Measurements from ENCODE around the gene GPC6.
"Not testable (repeated sequence)": the region's sequence is repeated elsewhere in the genome, so short reads cannot be mapped to it uniquely, and the experiment has no call there.

The GPC6 gene

DNA sequence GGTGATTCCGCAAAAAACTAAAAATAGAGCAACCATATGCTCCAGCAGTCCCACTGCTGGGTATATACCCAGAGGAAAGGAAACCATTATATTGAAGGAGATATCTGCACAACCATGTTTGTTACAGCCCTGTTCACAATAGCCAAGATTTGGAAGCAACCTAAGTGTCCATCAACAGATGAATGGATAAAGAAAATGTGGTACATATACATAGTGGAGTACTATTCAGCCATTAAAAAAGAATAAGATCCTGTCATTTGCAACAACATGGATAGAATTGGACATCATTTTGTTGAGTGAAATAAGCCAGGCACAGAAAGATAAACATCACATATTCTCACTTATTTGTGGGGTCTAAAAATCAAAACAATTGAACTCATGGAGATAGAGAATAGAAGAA is 97.3 kb downstream of the GPC6 start:
- not testable (repeated sequence) for H3K9me3 ChIP-seq (ENCODE audit: control insufficient read depth, low read length); H3K27me3 ChIP-seq (replicated peaks; ENCODE audit: control insufficient read depth, insufficient read depth, low read length); DNase-seq (ENCODE audit: low read depth); H3K9ac ChIP-seq (ENCODE audit: low read length); H3K4me1 ChIP-seq (ENCODE audit: control insufficient read depth, insufficient read depth, low read length); H3K4me3 ChIP-seq (ENCODE audit: low read length); H3K36me3 ChIP-seq (ENCODE audit: control insufficient read depth, insufficient read depth, low read length, severe bottlenecking)

DNA sequence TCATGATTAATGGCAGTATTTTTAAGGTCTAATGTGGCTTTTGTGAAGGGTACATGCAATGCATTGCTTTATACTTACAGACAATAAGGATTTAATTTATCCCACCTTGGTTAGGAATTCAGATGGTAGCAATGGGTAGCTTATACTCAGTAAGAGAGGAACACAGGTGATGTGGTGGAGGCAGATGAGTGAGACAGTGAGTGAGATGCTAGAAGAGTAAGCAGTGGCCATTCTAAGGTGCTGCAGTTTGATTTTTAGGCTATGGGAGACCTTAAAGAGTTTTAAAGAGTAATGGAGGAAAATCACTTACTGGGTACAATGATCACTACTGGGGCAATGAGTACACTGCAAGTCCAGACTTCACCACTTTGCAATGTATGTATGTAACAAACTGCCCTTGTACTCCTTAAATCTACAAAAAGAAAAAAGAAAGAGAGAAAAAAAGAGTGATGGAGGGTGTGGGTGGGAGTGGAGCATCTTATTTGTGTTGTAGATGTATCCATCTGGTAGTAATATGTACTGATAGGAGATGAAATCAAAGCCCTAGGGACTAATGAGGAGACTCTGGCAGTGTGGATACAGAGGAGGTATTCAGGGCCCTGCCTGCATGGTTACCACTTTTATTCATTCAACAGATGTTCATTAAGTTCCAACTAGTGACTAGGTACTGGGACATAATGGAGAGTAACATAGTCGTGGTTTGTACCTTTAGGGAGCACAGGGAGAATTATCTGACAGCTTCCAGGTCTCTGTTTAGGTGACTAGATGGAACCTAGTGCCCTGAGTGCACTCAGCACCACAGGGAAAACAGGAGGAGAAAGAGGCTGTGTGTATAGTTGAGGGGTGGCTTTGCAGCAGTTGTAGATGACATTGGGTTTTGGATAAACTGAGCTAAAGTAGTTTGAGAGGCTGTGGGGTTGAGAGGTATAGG is 99.0 kb downstream of the GPC6 start:
- H3K4me1 ChIP-seq (ENCODE audit: control insufficient read depth, insufficient read depth, low read length) = peaks cover 19% of the 10 kb centered on the region
- no peaks in the 10 kb centered on the region for H3K27me3 ChIP-seq (replicated peaks; ENCODE audit: control insufficient read depth, insufficient read depth, low read length)
- H3K4me3 ChIP-seq (ENCODE audit: low read length) = no peak overlapping the region
- H3K9ac ChIP-seq (ENCODE audit: low read length) = no peak overlapping the region
- H3K36me3 ChIP-seq (ENCODE audit: control insufficient read depth, insufficient read depth, low read length, severe bottlenecking) = no peaks in the 10 kb centered on the region
- no peak for DNase-seq (ENCODE audit: low read depth)
- no peaks in the 10 kb centered on the region for H3K9me3 ChIP-seq (ENCODE audit: control insufficient read depth, low read length)

DNA sequence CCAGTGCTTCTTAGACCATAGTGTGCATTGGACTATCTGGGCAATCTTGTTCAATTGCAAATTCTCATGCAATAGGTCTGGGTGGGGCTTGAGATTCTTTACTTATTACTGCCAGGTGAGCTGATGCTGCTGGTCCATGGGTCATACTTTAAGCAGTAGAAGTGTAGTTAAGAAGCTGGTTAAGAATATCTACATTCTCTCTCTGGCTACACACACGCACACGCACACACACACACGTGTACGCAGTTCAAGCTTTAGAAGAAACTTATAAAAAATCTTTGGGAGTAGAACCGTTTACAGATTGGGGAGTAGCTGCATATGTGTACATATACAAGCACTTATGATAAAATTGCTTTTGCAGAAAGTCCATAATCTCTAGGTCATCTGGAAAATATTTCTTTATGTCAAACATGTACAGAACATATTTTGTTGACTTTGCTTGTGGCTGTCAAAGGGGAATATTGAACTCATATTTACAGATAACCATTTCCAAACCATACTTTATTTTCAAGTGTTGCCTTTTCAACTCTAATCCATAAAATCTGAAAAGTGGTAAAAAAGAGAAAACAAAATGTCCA is 99.7 kb downstream of the GPC6 start:
- Histone ChIP-seq H3K4me1 (ENCODE audit: control insufficient read depth, insufficient read depth, low read length) (peaks cover 16% of the 10 kb centered on the region), H3K27me3 (replicated peaks; ENCODE audit: control insufficient read depth, insufficient read depth, low read length) (no peaks in the 10 kb centered on the region), H3K9ac (ENCODE audit: low read length) (no peak overlapping the region), H3K9me3 (ENCODE audit: control insufficient read depth, low read length) (no peaks in the 10 kb centered on the region), H3K36me3 (ENCODE audit: control insufficient read depth, insufficient read depth, low read length, severe bottlenecking) (no peaks in the 10 kb centered on the region), H3K4me3 (ENCODE audit: low read length) (no peak overlapping the region)
- no peak for DNase-seq (ENCODE audit: low read depth)

DNA sequence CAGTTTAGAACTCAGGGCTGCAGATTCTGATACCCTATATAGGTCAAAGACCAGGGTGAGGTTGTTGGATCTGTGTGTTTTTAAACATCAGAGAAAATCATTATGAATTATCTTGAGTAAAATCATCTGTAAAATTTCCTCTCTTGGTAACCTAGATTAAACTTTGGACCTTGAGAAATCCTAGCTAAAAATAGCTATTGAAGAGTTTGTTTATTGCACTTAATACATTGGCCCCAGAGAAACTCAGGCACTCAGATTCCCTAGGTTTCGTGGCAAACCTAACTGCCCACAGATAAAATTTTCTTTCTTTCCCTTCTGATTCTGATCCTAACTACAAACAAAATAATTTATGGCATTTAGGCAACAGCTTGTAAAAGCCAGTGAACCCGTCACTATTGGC is 102.3 kb downstream of the GPC6 start:
- DNase-seq (ENCODE audit: low read depth) = no peak
- peak overlapping the region; percentile 57 for H3K9ac ChIP-seq (ENCODE audit: low read length)
- no peaks in the 10 kb centered on the region for H3K27me3 ChIP-seq (replicated peaks; ENCODE audit: control insufficient read depth, insufficient read depth, low read length)
- H3K9me3 ChIP-seq (ENCODE audit: control insufficient read depth, low read length) = no peaks in the 10 kb centered on the region
- peak overlapping the region; percentile 60 for H3K4me3 ChIP-seq (ENCODE audit: low read length)
- no peaks in the 10 kb centered on the region for H3K36me3 ChIP-seq (ENCODE audit: control insufficient read depth, insufficient read depth, low read length, severe bottlenecking)
- peaks cover 16% of the 10 kb centered on the region for H3K4me1 ChIP-seq (ENCODE audit: control insufficient read depth, insufficient read depth, low read length)

DNA sequence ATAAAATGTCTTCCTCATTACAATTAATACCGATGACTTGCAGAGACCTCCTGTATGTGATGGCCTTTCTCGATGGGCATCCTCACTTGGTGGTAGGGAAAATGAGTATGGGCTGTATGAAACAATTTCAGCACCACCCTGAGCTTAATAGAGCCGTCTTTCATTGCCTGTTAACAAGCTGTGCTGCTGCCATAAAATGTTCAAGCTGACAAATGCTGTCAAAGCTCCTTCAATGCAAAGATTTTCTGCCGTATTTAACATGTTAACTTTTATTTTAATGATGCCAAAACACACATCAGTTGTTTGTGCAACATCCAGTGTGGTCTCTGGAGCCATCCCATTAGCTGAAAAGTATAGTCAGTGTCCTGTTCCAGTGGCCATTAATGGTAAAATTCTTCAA is 110.1 kb downstream of the GPC6 start:
- Histone ChIP-seq H3K9me3 (ENCODE audit: control insufficient read depth, low read length) (no peaks in the 10 kb centered on the region), H3K4me3 (ENCODE audit: low read length) (no peak overlapping the region), H3K4me1 (ENCODE audit: control insufficient read depth, insufficient read depth, low read length) (no peaks in the 10 kb centered on the region), H3K27me3 (replicated peaks; ENCODE audit: control insufficient read depth, insufficient read depth, low read length) (no peaks in the 10 kb centered on the region), H3K9ac (ENCODE audit: low read length) (no peak overlapping the region), H3K36me3 (ENCODE audit: control insufficient read depth, insufficient read depth, low read length, severe bottlenecking) (no peaks in the 10 kb centered on the region)
- no peak for DNase-seq (ENCODE audit: low read depth)

DNA sequence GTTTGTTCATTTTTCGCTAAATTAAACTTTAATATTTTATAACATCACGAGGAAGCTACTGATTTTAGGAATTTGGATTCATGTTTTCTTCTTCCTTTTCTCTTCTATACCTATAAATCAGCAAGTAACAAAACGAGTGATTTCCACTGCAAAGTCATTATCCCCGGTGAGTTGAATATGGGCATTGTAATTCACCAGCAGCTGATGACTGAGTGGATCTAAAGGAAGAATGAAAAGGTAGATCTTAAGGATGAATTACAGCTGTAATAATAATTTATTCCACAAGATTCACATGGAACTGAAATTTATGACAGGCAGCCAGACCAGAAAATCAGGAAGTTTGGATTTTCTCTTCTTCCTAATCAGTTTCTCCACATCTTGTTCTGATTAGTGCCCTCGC is 111.4 kb downstream of the GPC6 start:
- Histone ChIP-seq H3K9ac (ENCODE audit: low read length) (no peak overlapping the region), H3K4me3 (ENCODE audit: low read length) (no peak overlapping the region), H3K4me1 (ENCODE audit: control insufficient read depth, insufficient read depth, low read length) (no peaks in the 10 kb centered on the region), H3K36me3 (ENCODE audit: control insufficient read depth, insufficient read depth, low read length, severe bottlenecking) (no peaks in the 10 kb centered on the region), H3K27me3 (replicated peaks; ENCODE audit: control insufficient read depth, insufficient read depth, low read length) (no peaks in the 10 kb centered on the region), H3K9me3 (ENCODE audit: control insufficient read depth, low read length) (no peaks in the 10 kb centered on the region)
- no peak for DNase-seq (ENCODE audit: low read depth)

DNA sequence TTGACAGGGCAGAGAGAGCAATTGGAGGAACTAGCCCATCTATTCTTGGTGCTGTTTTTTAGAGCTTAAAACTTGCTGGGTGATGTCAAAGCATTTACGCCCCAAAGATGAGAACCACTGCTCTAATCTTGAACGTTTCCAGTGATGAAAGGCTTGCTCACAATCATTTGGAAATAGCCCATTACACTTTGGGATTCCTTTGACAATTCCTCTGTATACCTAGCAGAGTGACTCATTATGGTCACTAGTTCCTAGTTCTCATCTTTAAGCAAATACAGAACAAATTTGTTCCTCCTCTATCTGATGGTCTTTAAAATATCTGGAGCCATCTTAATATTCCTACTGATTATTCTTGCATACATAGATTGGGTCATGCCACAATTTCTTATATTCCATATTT is 112.3 kb downstream of the GPC6 start:
- no peak for DNase-seq (ENCODE audit: low read depth)
- Histone ChIP-seq H3K4me3 (ENCODE audit: low read length) (no peak overlapping the region), H3K4me1 (ENCODE audit: control insufficient read depth, insufficient read depth, low read length) (no peaks in the 10 kb centered on the region), H3K9ac (ENCODE audit: low read length) (no peak overlapping the region), H3K36me3 (ENCODE audit: control insufficient read depth, insufficient read depth, low read length, severe bottlenecking) (no peaks in the 10 kb centered on the region), H3K27me3 (replicated peaks; ENCODE audit: control insufficient read depth, insufficient read depth, low read length) (no peaks in the 10 kb centered on the region), H3K9me3 (ENCODE audit: control insufficient read depth, low read length) (no peaks in the 10 kb centered on the region)

DNA sequence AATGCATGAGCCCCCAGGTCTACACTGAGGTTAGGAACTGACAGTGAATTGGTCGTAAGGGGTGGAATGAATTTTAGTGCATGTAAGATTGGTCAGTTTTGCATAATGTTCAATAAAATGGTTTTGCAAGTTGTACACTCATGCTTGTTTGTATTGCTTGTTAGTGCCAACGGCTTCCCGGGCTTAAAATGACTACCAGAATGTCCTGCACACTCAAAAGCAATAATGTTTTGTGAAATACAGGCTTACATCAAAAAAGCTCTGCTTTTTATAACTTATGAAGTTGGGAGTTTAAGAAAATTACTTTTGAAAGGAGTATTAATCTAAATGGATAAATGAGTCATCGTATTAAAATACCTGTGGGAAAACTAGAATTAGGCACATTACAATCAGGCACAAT is 112.9 kb downstream of the GPC6 start:
- H3K36me3 ChIP-seq (ENCODE audit: control insufficient read depth, insufficient read depth, low read length, severe bottlenecking) = no peaks in the 10 kb centered on the region
- no peak overlapping the region for H3K4me3 ChIP-seq (ENCODE audit: low read length)
- H3K9ac ChIP-seq (ENCODE audit: low read length) = no peak overlapping the region
- H3K9me3 ChIP-seq (ENCODE audit: control insufficient read depth, low read length) = no peaks in the 10 kb centered on the region
- no peak for DNase-seq (ENCODE audit: low read depth)
- no peaks in the 10 kb centered on the region for H3K4me1 ChIP-seq (ENCODE audit: control insufficient read depth, insufficient read depth, low read length)
- H3K27me3 ChIP-seq (replicated peaks; ENCODE audit: control insufficient read depth, insufficient read depth, low read length) = no peaks in the 10 kb centered on the region

DNA sequence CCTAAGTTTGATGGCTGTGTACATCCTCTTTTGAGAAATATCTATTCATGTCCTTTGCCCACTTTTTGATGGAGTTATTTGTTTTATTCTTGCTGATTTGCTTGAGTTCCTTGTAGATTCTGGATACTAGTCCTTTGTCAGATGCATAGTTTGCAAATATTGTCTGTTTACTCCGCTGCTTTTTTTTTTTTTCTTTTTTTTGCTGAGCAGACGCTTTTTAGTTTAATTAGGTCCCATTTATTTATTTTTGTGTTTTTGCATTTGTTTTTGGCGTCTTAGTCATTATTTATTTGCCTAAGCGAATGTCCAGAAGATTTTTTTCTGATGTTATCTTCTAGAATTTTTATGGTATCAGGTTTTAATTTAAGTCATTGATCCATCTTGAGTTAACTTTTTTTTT is 114.9 kb downstream of the GPC6 start:
- H3K4me1 ChIP-seq (ENCODE audit: control insufficient read depth, insufficient read depth, low read length) = no peaks in the 10 kb centered on the region
- H3K4me3 ChIP-seq (ENCODE audit: low read length) = no peak overlapping the region
- H3K9me3 ChIP-seq (ENCODE audit: control insufficient read depth, low read length) = no peaks in the 10 kb centered on the region
- no peaks in the 10 kb centered on the region for H3K36me3 ChIP-seq (ENCODE audit: control insufficient read depth, insufficient read depth, low read length, severe bottlenecking)
- no peak overlapping the region for H3K9ac ChIP-seq (ENCODE audit: low read length)
- DNase-seq (ENCODE audit: low read depth) = no peak
- no peaks in the 10 kb centered on the region for H3K27me3 ChIP-seq (replicated peaks; ENCODE audit: control insufficient read depth, insufficient read depth, low read length)

DNA sequence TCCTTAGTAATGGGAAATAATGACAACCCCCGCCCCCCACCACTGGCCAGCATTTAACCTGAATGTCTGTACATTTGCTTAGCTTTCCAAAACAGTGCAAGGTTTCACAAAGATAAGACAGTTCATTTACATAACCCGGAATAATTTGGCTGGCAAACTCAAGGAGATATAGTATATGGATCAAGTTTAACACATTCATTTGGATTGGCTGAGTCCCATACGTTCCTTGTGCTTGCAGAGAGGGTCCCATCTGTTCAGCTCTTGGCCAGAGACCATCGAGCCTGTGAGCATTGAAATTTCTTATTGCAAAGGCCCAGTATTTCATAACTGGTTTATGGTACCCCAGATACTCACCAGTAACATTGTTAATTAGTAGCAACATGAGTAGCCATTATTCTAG is 116.5 kb downstream of the GPC6 start:
- peaks cover 9% of the 10 kb centered on the region for H3K9me3 ChIP-seq (ENCODE audit: control insufficient read depth, low read length)
- no peak overlapping the region for H3K9ac ChIP-seq (ENCODE audit: low read length)
- H3K36me3 ChIP-seq (ENCODE audit: control insufficient read depth, insufficient read depth, low read length, severe bottlenecking) = no peaks in the 10 kb centered on the region
- no peaks in the 10 kb centered on the region for H3K27me3 ChIP-seq (replicated peaks; ENCODE audit: control insufficient read depth, insufficient read depth, low read length)
- no peak overlapping the region for H3K4me3 ChIP-seq (ENCODE audit: low read length)
- H3K4me1 ChIP-seq (ENCODE audit: control insufficient read depth, insufficient read depth, low read length) = no peaks in the 10 kb centered on the region
- DNase-seq (ENCODE audit: low read depth) = no peak

DNA sequence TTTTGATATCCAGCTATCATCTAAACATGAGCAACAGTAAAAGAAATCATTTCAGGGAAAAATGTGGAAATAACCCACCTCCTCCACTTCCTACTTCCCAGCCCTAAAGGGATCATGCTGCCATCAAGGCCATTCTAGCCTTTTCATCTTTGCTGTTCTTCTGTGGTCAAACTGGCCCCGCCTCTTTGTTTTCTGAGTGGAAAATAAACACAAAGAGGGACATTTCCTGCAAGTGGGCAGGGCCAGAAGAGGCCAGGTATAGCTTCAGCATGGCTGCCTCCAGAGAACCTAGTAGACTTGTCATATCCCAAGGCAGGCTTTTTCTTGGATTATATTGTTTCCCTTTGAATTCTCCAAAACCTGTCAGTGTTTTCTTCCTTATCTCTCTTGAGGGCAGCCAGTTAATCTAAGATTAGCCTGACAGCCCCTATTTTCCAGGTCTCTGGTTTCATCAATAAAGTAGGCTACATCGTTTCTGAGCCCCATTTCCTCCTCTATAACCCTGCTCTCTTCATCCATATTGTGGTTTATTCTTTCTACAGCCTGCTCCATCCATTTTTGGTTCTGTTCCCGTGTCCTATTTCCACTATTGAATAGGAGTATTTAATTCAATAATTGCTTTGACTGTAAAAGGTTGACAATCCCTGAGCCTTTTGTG is 117.6 kb downstream of the GPC6 start:
- Histone ChIP-seq H3K27me3 (replicated peaks; ENCODE audit: control insufficient read depth, insufficient read depth, low read length) (no peaks in the 10 kb centered on the region), H3K9ac (ENCODE audit: low read length) (no peak overlapping the region), H3K9me3 (ENCODE audit: control insufficient read depth, low read length) (peaks cover 12% of the 10 kb centered on the region), H3K4me3 (ENCODE audit: low read length) (no peak overlapping the region), H3K4me1 (ENCODE audit: control insufficient read depth, insufficient read depth, low read length) (no peaks in the 10 kb centered on the region), H3K36me3 (ENCODE audit: control insufficient read depth, insufficient read depth, low read length, severe bottlenecking) (no peaks in the 10 kb centered on the region)
- no peak for DNase-seq (ENCODE audit: low read depth)

Measured in adipocyte (in vitro differentiated cells).